ENCODE data around the gene PADI1. TPM values are rescaled to one million over a fixed set of nuclear protein-coding genes. Genes with fewer than 3 reads are reported as not detected.

Gene PADI1
- total and polyA plus RNA-seq, 8 donors = 0.37 to 98.2 TPM; not detected in 6

GRCh38 chr1:17243274-17243673 lies 38.3 kb downstream of the PADI1 start:
- no peaks in the 10 kb centered on the region for H3K36me3 ChIP-seq
- H3K27me3 ChIP-seq = peaks cover 0 to 40% (median 4%) of the 10 kb centered on the region in 3 donors
- intact Hi-C loops (cut with DNase I; ENCODE audit: low total_unique reads) = no loop called here
- H3K27ac ChIP-seq = no peak overlapping the region
- DNase-seq = no peak
- H3K4me3 ChIP-seq = no peak overlapping the region
- TF ChIP-seq EP300 (IDR thresholded peaks at IDR 0.05) = no peak
- no peak for TF ChIP-seq POLR2AphosphoS5 (IDR thresholded peaks at IDR 0.05)
- no peak for TF ChIP-seq POLR2A (IDR thresholded peaks at IDR 0.05)
- TF ChIP-seq, protein P1, sequence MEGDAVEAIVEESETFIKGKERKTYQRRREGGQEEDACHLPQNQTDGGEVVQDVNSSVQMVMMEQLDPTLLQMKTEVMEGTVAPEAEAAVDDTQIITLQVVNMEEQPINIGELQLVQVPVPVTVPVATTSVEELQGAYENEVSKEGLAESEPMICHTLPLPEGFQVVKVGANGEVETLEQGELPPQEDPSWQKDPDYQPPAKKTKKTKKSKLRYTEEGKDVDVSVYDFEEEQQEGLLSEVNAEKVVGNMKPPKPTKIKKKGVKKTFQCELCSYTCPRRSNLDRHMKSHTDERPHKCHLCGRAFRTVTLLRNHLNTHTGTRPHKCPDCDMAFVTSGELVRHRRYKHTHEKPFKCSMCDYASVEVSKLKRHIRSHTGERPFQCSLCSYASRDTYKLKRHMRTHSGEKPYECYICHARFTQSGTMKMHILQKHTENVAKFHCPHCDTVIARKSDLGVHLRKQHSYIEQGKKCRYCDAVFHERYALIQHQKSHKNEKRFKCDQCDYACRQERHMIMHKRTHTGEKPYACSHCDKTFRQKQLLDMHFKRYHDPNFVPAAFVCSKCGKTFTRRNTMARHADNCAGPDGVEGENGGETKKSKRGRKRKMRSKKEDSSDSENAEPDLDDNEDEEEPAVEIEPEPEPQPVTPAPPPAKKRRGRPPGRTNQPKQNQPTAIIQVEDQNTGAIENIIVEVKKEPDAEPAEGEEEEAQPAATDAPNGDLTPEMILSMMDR (IDR thresholded peaks at IDR 0.05) = no peak
- H3K4me1 ChIP-seq = no peaks in the 10 kb centered on the region
- no peaks in the 10 kb centered on the region for H3K9me3 ChIP-seq
- 47 to 75% (median 62%) methylated on average over 1 of the region's 1 CpG for WGBS, 5 donors

DNA sequence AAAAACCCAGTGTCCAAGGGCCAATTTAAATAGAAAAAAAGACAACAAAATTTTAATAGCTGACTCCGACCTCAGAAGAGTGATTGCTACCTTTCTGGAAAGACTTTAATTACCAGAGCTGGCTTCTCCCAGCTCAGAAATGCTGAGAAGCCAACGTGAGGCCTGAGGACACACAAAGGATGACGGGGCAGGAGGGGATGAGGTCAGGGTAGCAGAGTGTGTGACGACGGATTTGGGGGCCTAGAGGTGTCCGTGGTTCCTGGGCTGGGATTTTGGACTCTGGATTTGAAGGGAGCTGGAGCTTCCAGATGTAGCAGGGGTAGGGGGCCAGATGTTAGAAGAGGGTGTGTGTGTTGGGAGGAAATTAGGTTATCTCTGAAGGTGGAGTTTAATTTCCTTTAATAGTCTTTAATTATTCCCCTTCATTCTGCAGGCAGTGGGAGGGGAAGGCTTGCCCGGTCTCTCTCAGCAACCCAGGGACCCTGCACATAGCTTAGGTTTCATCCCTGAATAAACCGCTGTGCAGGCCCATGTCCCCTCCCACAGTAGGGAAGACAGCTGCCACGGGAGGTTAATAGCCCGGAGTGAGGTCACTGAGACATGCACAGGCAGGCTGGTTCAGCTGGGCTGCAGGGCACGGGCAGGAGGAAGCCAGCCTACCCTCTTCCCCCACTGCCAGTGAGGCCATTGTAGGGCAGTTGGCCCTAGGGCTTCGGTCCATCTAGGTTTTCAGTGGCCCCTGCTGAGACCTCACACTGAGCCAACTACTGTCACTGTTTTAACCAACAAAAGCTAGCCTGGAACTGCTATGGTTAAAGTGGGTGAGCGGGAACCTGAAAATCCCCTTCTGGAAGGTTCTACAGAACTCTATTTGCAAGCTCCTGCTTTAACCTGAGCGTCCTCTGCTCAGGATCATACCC lies 40.2 kb downstream of the PADI1 start:
- intact Hi-C loops (cut with DNase I; ENCODE audit: low total_unique reads) = no loop called here
- WGBS, 5 donors = 66 to 78% (median 70%) methylated on average over 11 to 14 of the region's 14 CpGs

GRCh38 chr1:17245816-17246325 lies 40.9 kb downstream of the PADI1 start:
- TF ChIP-seq POLR2A (IDR thresholded peaks at IDR 0.05) (no peak), POLR2AphosphoS5 (IDR thresholded peaks at IDR 0.05) (no peak), EP300 (IDR thresholded peaks at IDR 0.05) (no peak)
- TF ChIP-seq, protein P1 (IDR thresholded peaks at IDR 0.05) = no peak
- 49 to 69% (median 62%) methylated on average over 7 of the region's 7 CpGs for WGBS, 5 donors
- H3K27me3 ChIP-seq = peaks cover 0 to 46% (median 13%) of the 10 kb centered on the region in 3 donors
- no peaks in the 10 kb centered on the region for H3K4me1 ChIP-seq
- no peak overlapping the region for H3K4me3 ChIP-seq
- no peak for DNase-seq
- intact Hi-C loops (cut with DNase I; ENCODE audit: low total_unique reads) = no loop called here
- no peaks in the 10 kb centered on the region for H3K36me3 ChIP-seq
- H3K27ac ChIP-seq = no peak overlapping the region
- no peaks in the 10 kb centered on the region for H3K9me3 ChIP-seq

More for the DNA sequence above, 40.2 kb downstream of the PADI1 start:
- Histone ChIP-seq H3K4me3 (no peak overlapping the region), H3K4me1 (no peaks in the 10 kb centered on the region), H3K9me3 (no peaks in the 10 kb centered on the region), H3K27ac (no peak overlapping the region), H3K27me3 (peaks cover 0 to 46% (median 9%) of the 10 kb centered on the region in 3 donors), H3K36me3 (no peaks in the 10 kb centered on the region)
- no peak for DNase-seq
- TF ChIP-seq, protein P1 (IDR thresholded peaks at IDR 0.05) = no peak
- TF ChIP-seq POLR2A (IDR thresholded peaks at IDR 0.05) = no peak
- TF ChIP-seq EP300 (IDR thresholded peaks at IDR 0.05) = no peak
- TF ChIP-seq POLR2AphosphoS5 (IDR thresholded peaks at IDR 0.05) = no peak

- WGBS, 5 donors = 72 to 88% (median 77%) methylated on average over 2 of the region's 2 CpGs
- Histone ChIP-seq H3K9me3 (no peaks in the 10 kb centered on the region), H3K36me3 (no peaks in the 10 kb centered on the region), H3K27me3 (peaks cover 0 to 43% (median 14%) of the 10 kb centered on the region in 3 donors), H3K27ac (no peak overlapping the region), H3K4me1 (no peaks in the 10 kb centered on the region), H3K4me3 (no peak overlapping the region)
- intact Hi-C loops (cut with DNase I; ENCODE audit: low total_unique reads) = no loop called here
- TF ChIP-seq POLR2AphosphoS5 (IDR thresholded peaks at IDR 0.05) (no peak), EP300 (IDR thresholded peaks at IDR 0.05) (no peak), POLR2A (IDR thresholded peaks at IDR 0.05) (no peak)
- TF ChIP-seq, protein P1 (IDR thresholded peaks at IDR 0.05) = no peak
- no peak for DNase-seq
These were observed 42.0 kb downstream of the PADI1 start for GRCh38 chr1:17246971-17247370.
